Neutrophil (primary cell): Measurements from ENCODE around the gene FGF19.

Experiments used
- H3K27ac ChIP-seq: fragments of 200-600 bp; sonication (generic); 2 replicates; pipeline ENCODE4 v1.5.1; 2016; ENCODE audit warnings: mild to moderate bottlenecking, moderate library complexity
- H3K27me3 ChIP-seq: fragments of 200-600 bp; sonication (generic); 2 replicates; pipeline ENCODE4 v1.6.0; 2016; ENCODE audit warnings: mild to moderate bottlenecking
- H3K36me3 ChIP-seq: fragments of 200-600 bp; sonication (generic); 2 replicates; pipeline ENCODE4 v1.5.1; 2017
- H3K4me1 ChIP-seq, 2 experiments: fragments of 200-600 bp in 1 of 2; sonication (generic) in 1 of 2; 1 replicate in 1 of 2; 2 replicates in 1 of 2; pipeline versions ENCODE4 v1.5.1 to v1.6.1; 2013 to 2016; ENCODE audit warnings: low read depth in 1 of 2, low read length in 1 of 2, mild to moderate bottlenecking in 1 of 2, moderate library complexity in 1 of 2; ENCODE audit not compliant: control insufficient read depth in 1 of 2, insufficient read depth in 1 of 2
- H3K4me3 ChIP-seq, 2 experiments: fragments of 200-600 bp in 1 of 2; sonication (generic) in 1 of 2; 1 replicate in 1 of 2; 2 replicates in 1 of 2; pipeline ENCODE4 v1.5.1; 2013 to 2016; ENCODE audit warnings: low read depth in 1 of 2, low read length in 1 of 2, mild to moderate bottlenecking in 1 of 2, moderate library complexity in 1 of 2
- H3K9me3 ChIP-seq: fragments of 200-600 bp; sonication (generic); 2 replicates; pipeline ENCODE4 v1.5.1; 2016
- TF ChIP-seq, protein P1 (sequence below): fragments of 200-600 bp; sonication (generic); IDR thresholded peaks from 2 replicates; pipeline ENCODE4 v1.5.1; 2016; ENCODE audit warnings: antibody characterized with exemption

FGF19 gene

DNA sequence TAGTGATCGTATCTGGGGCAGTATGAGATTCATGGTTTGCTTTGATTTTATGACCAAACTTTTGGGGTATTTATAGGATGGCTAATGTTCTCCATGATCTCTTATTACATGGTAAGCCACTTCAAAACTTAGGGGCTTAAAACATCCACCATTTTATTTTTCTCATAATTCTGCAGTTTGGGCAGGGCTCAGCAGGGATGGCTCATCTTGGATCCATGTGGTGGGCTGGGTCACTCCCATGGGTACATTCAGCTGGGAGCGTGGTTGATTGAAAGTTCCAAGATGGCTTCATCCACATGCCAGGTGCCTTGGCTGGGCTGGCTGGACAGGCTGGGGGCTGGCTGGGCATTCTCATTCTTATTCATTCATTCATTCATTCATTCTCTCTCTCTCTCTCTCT, 30.5 kb upstream of the FGF19 start:
- TF ChIP-seq, protein P1, sequence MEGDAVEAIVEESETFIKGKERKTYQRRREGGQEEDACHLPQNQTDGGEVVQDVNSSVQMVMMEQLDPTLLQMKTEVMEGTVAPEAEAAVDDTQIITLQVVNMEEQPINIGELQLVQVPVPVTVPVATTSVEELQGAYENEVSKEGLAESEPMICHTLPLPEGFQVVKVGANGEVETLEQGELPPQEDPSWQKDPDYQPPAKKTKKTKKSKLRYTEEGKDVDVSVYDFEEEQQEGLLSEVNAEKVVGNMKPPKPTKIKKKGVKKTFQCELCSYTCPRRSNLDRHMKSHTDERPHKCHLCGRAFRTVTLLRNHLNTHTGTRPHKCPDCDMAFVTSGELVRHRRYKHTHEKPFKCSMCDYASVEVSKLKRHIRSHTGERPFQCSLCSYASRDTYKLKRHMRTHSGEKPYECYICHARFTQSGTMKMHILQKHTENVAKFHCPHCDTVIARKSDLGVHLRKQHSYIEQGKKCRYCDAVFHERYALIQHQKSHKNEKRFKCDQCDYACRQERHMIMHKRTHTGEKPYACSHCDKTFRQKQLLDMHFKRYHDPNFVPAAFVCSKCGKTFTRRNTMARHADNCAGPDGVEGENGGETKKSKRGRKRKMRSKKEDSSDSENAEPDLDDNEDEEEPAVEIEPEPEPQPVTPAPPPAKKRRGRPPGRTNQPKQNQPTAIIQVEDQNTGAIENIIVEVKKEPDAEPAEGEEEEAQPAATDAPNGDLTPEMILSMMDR = no peak
- Histone ChIP-seq H3K4me1 (no peaks in the 10 kb centered on the region), H3K27ac (no peak overlapping the region), H3K4me3 (no peak overlapping the region), H3K27me3 (peaks cover 18% of the 10 kb centered on the region), H3K9me3 (no peaks in the 10 kb centered on the region), H3K36me3 (no peaks in the 10 kb centered on the region)

DNA sequence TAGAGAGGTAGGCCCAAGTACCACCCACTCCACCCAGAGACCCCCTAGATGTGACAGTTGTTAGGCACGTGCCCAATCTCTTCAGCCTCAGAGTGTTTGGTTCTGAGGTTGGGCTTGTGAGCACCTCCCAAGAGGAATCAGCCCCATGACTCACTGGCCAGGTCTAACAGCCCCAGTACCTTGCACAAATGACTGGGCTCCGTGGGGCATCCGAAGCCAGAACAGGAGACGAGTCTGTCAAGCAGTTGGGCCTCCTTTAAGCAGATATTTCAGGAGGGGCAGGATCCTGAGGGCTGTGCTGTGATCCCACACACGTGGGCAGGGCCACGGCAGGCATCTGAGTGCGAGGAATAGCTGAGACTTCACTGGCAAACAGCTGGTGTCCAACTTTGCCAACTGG, 29.1 kb upstream of the FGF19 start:
- Histone ChIP-seq H3K27me3 (peaks cover 30% of the 10 kb centered on the region), H3K4me1 (no peaks in the 10 kb centered on the region), H3K4me3 (no peak overlapping the region), H3K9me3 (no peaks in the 10 kb centered on the region), H3K27ac (no peak overlapping the region), H3K36me3 (no peaks in the 10 kb centered on the region)
- TF ChIP-seq, protein P1 = no peak

DNA sequence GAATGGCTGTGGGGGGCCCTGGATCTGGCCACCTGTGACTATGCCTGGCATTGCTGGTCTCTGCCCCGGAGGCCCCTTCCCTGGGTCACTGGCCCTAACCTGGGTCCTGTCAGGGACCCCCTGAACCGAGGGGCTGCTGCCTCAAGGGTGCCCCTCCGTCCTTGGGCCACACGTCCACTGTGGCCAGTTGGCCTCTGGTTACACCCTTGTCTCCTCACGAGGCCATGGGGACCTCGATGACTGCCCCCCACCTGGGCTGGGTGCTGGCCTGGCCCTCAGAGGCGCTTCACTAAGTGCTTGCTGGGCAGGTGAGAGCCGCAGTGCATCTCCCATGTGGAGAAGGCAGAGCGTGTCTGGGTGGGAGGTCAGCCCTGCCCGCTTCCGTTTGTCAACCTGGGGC, 27.3 kb upstream of the FGF19 start:
- no peaks in the 10 kb centered on the region for H3K4me1 ChIP-seq
- TF ChIP-seq, protein P1 = no peak
- no peaks in the 10 kb centered on the region for H3K9me3 ChIP-seq
- H3K36me3 ChIP-seq = no peaks in the 10 kb centered on the region
- H3K27ac ChIP-seq = no peak overlapping the region
- H3K4me3 ChIP-seq = no peak overlapping the region
- H3K27me3 ChIP-seq = peaks cover 48% of the 10 kb centered on the region

DNA sequence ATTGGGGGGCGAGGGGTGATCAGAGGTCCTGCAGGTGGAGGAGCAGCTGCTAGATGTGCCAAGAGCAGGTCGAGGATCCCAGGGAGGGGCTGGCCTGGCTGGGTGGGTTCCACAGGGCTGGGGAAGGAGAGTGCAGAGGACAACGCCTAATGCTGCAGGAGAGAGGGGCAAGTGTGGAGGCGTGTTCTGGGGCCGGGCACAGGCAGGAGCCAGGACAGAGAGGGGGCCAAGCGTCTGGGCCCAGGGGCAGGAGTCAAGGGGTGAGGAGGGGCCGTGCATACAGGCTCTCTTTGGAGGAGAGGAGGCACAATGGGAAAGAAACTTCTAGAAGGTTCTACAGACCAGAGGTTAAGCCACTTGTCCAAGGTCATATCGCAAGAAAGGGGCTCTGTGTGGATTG, 26.7 kb upstream of the FGF19 start:
- Histone ChIP-seq H3K4me1 (no peaks in the 10 kb centered on the region), H3K27me3 (peaks cover 54% of the 10 kb centered on the region), H3K9me3 (no peaks in the 10 kb centered on the region), H3K36me3 (no peaks in the 10 kb centered on the region), H3K4me3 (no peak overlapping the region), H3K27ac (no peak overlapping the region)
- TF ChIP-seq, protein P1 = no peak

DNA sequence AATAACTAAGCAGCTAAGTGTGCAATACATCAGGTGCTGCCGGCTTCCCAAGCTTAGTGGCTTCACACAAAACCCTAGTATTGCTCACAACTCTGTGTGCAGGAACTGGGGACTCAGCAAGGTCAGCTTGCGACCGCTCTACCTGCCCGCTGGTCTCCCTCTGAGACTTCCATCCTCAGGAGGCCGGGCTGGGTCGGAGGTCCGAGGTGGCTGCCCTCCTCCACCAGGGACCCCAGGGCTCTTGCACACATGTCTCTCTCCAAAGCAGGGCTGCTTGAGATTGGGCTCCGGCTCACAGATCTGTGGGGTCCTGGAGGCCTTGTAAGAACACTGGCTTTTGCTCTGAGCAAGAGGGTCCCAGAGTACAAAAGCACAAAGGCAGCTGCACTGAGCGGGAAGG, 25.4 kb upstream of the FGF19 start:
- no peak overlapping the region for H3K27ac ChIP-seq
- TF ChIP-seq, protein P1 = no peak
- peaks cover 66% of the 10 kb centered on the region for H3K27me3 ChIP-seq
- H3K9me3 ChIP-seq = no peaks in the 10 kb centered on the region
- no peak overlapping the region for H3K4me3 ChIP-seq
- no peaks in the 10 kb centered on the region for H3K4me1 ChIP-seq
- H3K36me3 ChIP-seq = no peaks in the 10 kb centered on the region

DNA sequence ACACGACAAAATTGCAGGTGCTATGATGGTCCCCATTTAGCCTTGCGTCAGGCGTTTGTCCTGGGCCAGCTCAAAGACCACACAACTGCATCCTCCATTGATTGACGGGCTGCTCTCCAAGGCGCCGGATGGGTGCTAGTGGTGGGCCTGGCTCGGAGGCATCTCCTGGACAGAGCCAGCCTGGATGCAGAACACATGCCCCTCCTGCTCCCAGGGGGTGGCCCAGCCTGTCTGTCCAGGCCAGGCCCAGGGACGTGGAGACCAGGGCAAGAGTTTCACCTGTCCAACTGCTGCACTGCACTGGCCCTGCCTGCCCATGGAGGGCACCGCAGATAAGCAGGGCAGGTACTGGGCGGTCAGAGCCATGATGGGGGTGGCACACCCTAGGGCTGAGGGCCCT, 23.4 kb upstream of the FGF19 start:
- peaks cover 82% of the 10 kb centered on the region for H3K27me3 ChIP-seq
- TF ChIP-seq, protein P1 = no peak

More for the DNA sequence above, 23.4 kb upstream of the FGF19 start:
- Histone ChIP-seq H3K9me3 (no peaks in the 10 kb centered on the region), H3K4me1 (no peaks in the 10 kb centered on the region), H3K36me3 (no peaks in the 10 kb centered on the region), H3K27ac (no peak overlapping the region), H3K4me3 (no peak overlapping the region)
